ENCODE measurements around the gene CNDP2.

GRCh38 chr18:74482697-74483096 lies 13.5 kb upstream of the CNDP2 start:
- TF ChIP-seq CTCF (CRISPR knock-in tag; IDR thresholded peaks at IDR 0.05) (no peak), HMG20A (CRISPR knock-in tag; IDR thresholded peaks at IDR 0.05; ENCODE audit: borderline replicate concordance) (no peak), TARDBP (CRISPR knock-in tag; IDR thresholded peaks at IDR 0.05) (no peak)

Measured in HepG2 (cell line).